Measurements from ENCODE around the gene DLX2.
"Not testable (repeated sequence)": the region's sequence is repeated elsewhere in the genome, so short reads cannot be mapped to it uniquely, and the experiment has no call there.

Gene DLX2

GRCh38 chr2:172081221-172082022, 21.3 kb downstream of the DLX2 start:
- DNase-seq: no peak

- DNase-seq: no peak
Measured at GRCh38 chr2:172080641-172081220, 22.0 kb downstream of the DLX2 start.

GRCh38 chr2:172079838-172080640, 22.7 kb downstream of the DLX2 start:
- peak; percentile 48 for DNase-seq

- no peak for DNase-seq
Measured at GRCh38 chr2:172079416-172079815, 23.3 kb downstream of the DLX2 start.

- no peak for DNase-seq
Measured at GRCh38 chr2:172074254-172074653, 28.4 kb downstream of the DLX2 start.

GRCh38 chr2:172073518-172073917, 29.2 kb downstream of the DLX2 start:
- DNase-seq: no peak

GRCh38 chr2:172072706-172073105, 30.0 kb downstream of the DLX2 start:
- no peak for DNase-seq

- DNase-seq: no peak
Measured at GRCh38 chr2:172072303-172072702, 30.4 kb downstream of the DLX2 start.

- DNase-seq: no peak
Measured at GRCh38 chr2:172070936-172071335, 31.8 kb downstream of the DLX2 start.

- not testable (repeated sequence) for DNase-seq
Measured at GRCh38 chr2:172067905-172068304, 34.8 kb downstream of the DLX2 start.

GRCh38 chr2:172066394-172066886, 36.3 kb downstream of the DLX2 start:
- DNase-seq: no peak

- DNase-seq: no peak
Measured at GRCh38 chr2:172065111-172065510, 37.6 kb downstream of the DLX2 start.

GRCh38 chr2:172063446-172063845, 39.3 kb downstream of the DLX2 start:
- no peak for DNase-seq

GRCh38 chr2:172062402-172063004, 40.2 kb downstream of the DLX2 start:
- DNase-seq: no peak

- DNase-seq: not testable (repeated sequence)
Measured at GRCh38 chr2:172060118-172060517, 42.6 kb downstream of the DLX2 start.

- no peak for DNase-seq
Measured at GRCh38 chr2:172058660-172059059, 44.0 kb downstream of the DLX2 start.

- DNase-seq: no peak
Measured at GRCh38 chr2:172056293-172056692, 46.4 kb downstream of the DLX2 start.

GRCh38 chr2:172053486-172053885, 49.2 kb downstream of the DLX2 start:
- no peak for DNase-seq

- DNase-seq: peak; percentile 3
Measured at GRCh38 chr2:172052000-172052983, 50.4 kb downstream of the DLX2 start.

- no peak for DNase-seq
Measured at GRCh38 chr2:172050479-172051125, 52.1 kb downstream of the DLX2 start.

GRCh38 chr2:172049567-172050120, 53.1 kb downstream of the DLX2 start:
- no peak for DNase-seq

All from fibroblast of skin of right quadriceps (primary cell).